ENCODE measurements around the gene WDFY3.
A peak's percentile ranks its signal among the peaks of the same experiment; 100 is the strongest.

WDFY3 gene

DNA sequence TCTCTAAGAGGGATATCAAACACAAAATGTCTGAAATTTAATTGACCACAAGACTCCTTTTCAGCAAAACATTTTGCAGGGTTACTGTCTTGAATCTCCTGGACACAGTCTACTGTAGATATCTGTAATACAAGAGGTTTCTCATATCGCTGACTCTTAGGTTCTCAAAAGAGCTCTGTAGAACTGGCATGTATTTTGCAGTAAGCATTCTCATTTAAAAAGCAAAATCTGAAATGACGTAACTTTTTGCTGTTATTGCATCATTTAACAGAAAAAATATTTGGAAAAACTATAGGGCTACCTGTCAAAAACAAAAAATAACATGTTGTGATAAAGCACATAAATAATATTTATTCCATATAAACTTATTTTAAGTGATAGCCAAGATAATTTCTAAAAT, 269.3 kb downstream of the WDFY3 start:
- TF ChIP-seq CTCF (conservative IDR thresholded peaks at IDR 0.05) = no peak

GRCh38 chr4:84691800-84692199, 274.7 kb downstream of the WDFY3 start:
- no peak overlapping the region for H3K27ac ChIP-seq
- TF ChIP-seq CTCF (conservative IDR thresholded peaks at IDR 0.05) = no peak

More for the DNA sequence above, 269.3 kb downstream of the WDFY3 start:
- peak overlapping the region; percentile 26 for H3K27ac ChIP-seq

DNA sequence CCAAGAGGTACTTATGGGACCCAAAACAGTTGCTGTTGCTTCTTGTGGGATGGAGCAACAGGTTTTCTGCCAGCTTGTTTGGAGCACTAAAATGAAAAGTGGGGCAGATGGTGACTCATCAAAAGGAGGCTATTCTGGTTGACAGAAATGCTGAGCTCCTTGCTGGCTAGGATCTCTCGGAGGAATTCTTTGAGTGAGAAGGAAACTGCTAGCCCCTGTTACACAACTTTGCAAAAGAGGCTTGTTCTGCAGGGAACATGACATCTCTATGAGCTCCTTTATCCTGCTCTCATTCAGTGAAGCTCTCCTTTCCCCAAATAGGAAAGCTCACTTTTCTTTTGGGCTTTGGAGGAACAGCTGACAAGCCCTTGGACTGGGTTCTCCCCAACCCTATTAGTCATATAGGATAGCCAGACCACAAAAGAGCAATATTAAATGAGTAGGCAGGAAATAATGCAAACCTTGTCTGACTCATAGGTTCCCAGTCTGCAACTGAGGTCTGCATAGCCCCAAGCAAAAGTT, 275.3 kb downstream of the WDFY3 start:
- no peak overlapping the region for H3K27ac ChIP-seq
- no peak for TF ChIP-seq CTCF (conservative IDR thresholded peaks at IDR 0.05)

- no peak overlapping the region for H3K27ac ChIP-seq
- no peak for TF ChIP-seq CTCF (conservative IDR thresholded peaks at IDR 0.05)
These were observed 276.0 kb downstream of the WDFY3 start for GRCh38 chr4:84690481-84690880.

- H3K27ac ChIP-seq = no peak overlapping the region
- TF ChIP-seq CTCF (conservative IDR thresholded peaks at IDR 0.05) = no peak
These were observed 277.3 kb downstream of the WDFY3 start for GRCh38 chr4:84689197-84689596.

DNA sequence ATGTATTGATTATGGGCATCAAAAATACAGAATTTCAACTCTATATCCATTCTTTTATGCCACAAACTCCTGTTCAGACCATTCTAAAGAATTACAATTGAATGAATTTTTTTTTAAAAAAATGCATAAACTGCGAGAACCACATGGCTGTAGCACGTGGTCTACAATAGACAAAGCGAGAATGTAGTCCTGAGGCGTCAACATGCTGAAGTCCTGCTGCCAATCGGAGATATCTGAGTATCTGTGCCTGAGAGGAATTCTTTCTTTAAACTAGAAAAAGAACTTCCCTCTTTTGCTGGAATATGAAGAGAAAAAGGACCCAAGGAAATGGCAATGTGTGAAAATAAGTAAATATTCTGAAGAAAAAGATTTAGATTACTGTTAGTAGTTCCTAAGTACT, 277.9 kb downstream of the WDFY3 start:
- no peak for TF ChIP-seq CTCF (conservative IDR thresholded peaks at IDR 0.05)
- no peak overlapping the region for H3K27ac ChIP-seq

DNA sequence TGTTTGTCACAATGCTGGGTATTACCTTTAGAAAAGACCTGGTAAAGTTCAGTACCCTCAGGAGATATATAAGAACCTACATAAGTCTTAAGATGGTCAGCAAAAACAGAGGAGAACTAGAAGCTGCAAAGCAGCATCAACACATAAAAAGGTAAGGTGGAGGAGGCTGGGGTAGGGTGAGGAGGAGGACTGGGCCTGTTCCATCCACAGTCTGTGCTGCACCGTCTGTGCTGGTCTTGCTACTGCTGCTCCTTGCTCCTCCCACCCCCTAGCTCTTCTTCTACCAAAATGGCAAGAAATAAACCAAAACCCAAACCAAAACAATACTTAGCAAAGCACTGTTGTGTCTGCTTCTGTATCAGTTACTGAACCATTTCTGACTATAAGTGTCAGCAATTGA, 281.4 kb downstream of the WDFY3 start:
- no peak overlapping the region for H3K27ac ChIP-seq
- no peak for TF ChIP-seq CTCF (conservative IDR thresholded peaks at IDR 0.05)
